ENCODE results near the gene BACH2.

Gene BACH2

DNA sequence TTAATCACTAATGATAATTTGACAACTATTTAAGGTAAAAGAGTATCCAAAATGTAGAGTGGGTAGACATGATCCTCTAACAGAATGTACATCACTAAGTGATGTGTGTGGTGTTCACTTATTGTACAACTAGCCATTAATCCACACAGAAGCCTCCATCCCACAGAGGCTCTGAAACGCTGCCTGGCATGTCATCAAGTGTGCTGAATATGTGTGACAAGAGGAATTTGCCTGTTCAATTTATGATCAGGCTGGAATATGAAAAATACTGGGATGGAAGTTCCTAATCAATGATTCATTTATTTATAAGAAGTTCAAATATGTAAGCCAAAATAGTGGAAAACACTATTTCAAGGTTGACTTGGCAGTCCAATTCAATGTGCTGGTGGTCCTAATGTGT is 72.4 kb downstream of the BACH2 start:
- no peak overlapping the region for H3K4me3 ChIP-seq (ENCODE audit: low read depth, low read length)
- no peak for DNase-seq (ENCODE audit: low read depth)
- TF ChIP-seq, protein P1, sequence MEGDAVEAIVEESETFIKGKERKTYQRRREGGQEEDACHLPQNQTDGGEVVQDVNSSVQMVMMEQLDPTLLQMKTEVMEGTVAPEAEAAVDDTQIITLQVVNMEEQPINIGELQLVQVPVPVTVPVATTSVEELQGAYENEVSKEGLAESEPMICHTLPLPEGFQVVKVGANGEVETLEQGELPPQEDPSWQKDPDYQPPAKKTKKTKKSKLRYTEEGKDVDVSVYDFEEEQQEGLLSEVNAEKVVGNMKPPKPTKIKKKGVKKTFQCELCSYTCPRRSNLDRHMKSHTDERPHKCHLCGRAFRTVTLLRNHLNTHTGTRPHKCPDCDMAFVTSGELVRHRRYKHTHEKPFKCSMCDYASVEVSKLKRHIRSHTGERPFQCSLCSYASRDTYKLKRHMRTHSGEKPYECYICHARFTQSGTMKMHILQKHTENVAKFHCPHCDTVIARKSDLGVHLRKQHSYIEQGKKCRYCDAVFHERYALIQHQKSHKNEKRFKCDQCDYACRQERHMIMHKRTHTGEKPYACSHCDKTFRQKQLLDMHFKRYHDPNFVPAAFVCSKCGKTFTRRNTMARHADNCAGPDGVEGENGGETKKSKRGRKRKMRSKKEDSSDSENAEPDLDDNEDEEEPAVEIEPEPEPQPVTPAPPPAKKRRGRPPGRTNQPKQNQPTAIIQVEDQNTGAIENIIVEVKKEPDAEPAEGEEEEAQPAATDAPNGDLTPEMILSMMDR (IDR thresholded peaks at IDR 0.05; ENCODE audit: low read depth, low read length, missing control alignments) = no peak

DNA sequence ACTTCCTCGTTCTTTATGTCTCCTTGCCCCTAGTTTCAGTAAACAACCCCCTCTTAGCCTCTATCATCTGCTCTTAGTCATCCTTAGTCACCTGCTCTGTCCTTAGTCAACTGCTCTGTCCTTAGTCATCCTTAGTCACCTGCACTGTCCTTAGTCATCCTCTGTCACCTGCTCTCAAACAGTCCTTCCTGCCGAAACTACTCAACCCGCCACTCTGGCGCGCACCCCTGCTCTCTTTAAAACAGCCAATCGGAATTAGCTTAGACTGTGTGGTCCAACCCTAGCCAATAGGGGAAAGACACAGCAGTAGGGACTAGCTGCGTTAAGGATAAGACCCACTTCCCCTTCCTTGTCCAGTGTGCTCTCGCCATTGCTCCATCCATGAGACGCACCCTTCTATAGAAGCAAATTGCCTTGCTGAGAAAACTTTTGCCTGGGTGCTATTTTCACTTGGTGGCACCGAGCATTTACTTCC is 73.9 kb downstream of the BACH2 start:
- no peak overlapping the region for H3K4me3 ChIP-seq (ENCODE audit: low read depth, low read length)
- TF ChIP-seq, protein P1 (IDR thresholded peaks at IDR 0.05; ENCODE audit: low read depth, low read length, missing control alignments) = no peak
- no peak for DNase-seq (ENCODE audit: low read depth)

DNA sequence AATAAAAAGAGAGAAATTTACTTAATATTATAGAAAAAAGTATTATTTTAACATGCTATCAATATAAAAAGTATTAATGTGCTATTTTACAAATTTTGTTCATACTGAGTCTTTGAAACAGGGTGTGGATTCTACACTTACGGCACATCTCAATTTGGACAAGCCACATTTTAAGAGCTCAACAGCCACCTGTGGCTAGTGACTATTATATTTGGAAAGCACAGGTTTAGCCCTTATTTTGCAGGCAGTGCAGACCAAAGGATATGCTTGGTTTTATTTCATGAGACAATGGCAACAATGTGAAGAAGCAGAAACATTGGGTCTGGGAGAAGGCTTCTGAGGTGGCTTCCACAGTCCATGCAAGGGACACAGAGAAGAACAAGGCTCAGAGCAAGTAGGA is 74.6 kb downstream of the BACH2 start:
- TF ChIP-seq, protein P1 (IDR thresholded peaks at IDR 0.05; ENCODE audit: low read depth, low read length, missing control alignments) = no peak
- no peak overlapping the region for H3K4me3 ChIP-seq (ENCODE audit: low read depth, low read length)
- no peak for DNase-seq (ENCODE audit: low read depth)

DNA sequence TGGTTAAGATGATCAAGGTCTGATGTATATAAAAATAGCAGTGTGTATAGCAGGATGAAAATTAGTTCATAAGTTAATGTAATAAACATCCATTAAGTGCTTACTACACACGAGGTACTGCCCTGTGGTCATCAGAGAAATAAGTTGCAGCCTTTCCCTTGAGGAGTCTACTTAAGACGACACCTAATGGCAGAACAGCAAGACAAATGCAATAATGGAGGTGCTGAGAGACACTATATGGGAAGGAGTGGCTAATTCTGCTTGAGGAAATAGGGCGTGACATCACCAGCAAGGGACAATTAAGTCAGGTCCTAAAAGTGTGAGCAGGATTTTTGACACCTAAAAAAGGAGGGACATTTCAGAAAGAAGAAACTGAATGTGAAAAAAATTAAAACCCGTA is 75.2 kb downstream of the BACH2 start:
- DNase-seq (ENCODE audit: low read depth) = no peak
- no peak overlapping the region for H3K4me3 ChIP-seq (ENCODE audit: low read depth, low read length)
- TF ChIP-seq, protein P1 (IDR thresholded peaks at IDR 0.05; ENCODE audit: low read depth, low read length, missing control alignments) = no peak

DNA sequence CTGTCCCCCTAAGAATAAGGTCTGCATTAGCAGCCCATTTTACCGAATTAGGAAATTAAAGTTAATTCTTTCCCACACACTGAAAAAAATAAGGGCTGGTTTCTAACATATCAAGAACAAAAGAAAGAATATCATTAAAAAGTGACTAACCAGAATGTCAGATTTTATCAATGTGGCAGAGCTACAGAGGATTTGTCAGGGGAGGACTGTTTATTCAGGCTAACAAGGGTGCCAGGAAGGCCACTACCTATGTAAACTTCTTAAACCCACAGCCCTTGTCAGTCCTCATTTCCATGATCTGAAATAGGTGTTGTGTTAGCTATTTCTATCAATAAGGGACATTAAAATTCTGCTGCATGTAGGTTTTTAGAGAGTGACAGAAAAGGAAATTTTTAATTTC is 76.4 kb downstream of the BACH2 start:
- TF ChIP-seq, protein P1 (IDR thresholded peaks at IDR 0.05; ENCODE audit: low read depth, low read length, missing control alignments) = no peak
- DNase-seq (ENCODE audit: low read depth) = no peak
- H3K4me3 ChIP-seq (ENCODE audit: low read depth, low read length) = no peak overlapping the region

DNA sequence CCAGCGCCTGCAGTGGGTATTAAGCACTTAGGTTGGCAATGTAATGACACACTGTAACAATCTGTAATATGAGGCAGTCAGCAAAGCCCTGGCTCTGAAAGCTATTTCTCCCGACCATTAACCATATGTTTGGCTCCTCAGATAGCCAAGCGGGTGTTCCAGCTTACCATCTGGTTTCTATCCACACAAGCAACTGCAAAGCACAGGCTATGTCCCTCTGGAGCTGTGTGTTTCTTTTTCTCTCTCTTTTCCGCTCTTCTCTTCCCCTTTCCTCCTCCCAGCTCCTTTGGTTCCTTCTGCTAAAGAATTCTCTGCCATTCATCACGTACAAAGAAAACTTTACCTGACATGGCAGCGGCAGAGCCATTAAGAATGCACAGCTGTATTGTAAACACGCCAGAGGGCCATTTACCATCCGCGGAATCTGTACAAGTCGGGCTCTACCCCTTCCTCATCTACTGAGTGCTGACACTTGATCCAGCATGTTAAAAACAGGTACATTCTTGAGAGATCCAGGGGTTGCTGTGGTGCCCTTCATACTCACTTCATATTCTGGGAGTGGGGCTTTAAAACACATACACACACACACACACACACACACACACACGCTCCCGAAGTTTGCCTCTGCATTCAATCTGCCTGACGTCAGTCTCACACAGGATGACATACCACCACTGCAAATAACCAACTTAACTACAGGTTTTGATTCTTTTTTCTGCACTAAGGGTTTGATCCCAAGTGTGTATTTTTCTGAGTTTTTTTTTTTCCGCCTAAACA is 77.2 kb downstream of the BACH2 start:
- H3K4me3 ChIP-seq (ENCODE audit: low read depth, low read length) = no peak overlapping the region
- TF ChIP-seq, protein P1 (IDR thresholded peaks at IDR 0.05; ENCODE audit: low read depth, low read length, missing control alignments) = no peak
- no peak for DNase-seq (ENCODE audit: low read depth)

DNA sequence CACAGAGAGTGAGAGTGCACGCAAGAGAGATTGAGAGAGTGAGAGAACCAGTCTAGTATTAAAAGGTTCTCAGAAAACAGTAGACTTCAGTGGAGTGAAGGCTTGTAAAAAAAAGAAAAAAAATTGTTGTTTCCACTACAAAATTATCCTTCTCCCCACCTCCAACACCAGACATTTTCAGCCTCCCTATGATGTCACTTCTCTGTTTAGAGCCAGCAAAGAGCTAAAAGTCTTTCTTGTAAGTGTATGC is 77.8 kb downstream of the BACH2 start:
- H3K4me3 ChIP-seq (ENCODE audit: low read depth, low read length) = no peak overlapping the region
- no peak for DNase-seq (ENCODE audit: low read depth)
- TF ChIP-seq, protein P1 (IDR thresholded peaks at IDR 0.05; ENCODE audit: low read depth, low read length, missing control alignments) = no peak
